Uterus (tissue), 4 donors: ENCODE data around the gene SBNO2. TPM values are rescaled to one million over a fixed set of nuclear protein-coding genes. Genes with fewer than 3 reads are reported as not detected.

Experiments
- DNase-seq, 2 donors: peaks; one replicate each; pipeline ENCODE4 v3.0.0-alpha.2; 2019 to 2020
- H3K27ac ChIP-seq, 2 donors: fragments of 200-600 bp; sonication (generic); 1 replicate in 1 of 2; 2 replicates in 1 of 2; pipeline ENCODE4 v1.5.1; 2016 to 2018
- H3K27me3 ChIP-seq, 2 donors: fragments of 200-600 bp; sonication (generic); one replicate each; pipeline ENCODE4 v1.5.1; 2018 to 2019; ENCODE audit warnings: control low read depth in 1 of 2
- H3K36me3 ChIP-seq, 2 donors: fragments of 200-600 bp; sonication (generic); one replicate each; pipeline ENCODE4 v1.5.1; 2019; ENCODE audit warnings: control low read depth in 1 of 2
- H3K4me1 ChIP-seq, 2 donors: fragments of 200-600 bp; sonication (generic); one replicate each; pipeline ENCODE4 v1.5.1; 2018 to 2019; ENCODE audit warnings: control low read depth in 1 of 2
- H3K4me3 ChIP-seq, 2 donors: fragments of 200-600 bp; sonication (generic); 1 replicate in 1 of 2; 2 replicates in 1 of 2; pipeline ENCODE4 v1.5.1; 2018 to 2019; ENCODE audit warnings: mild to moderate bottlenecking in 1 of 2
- H3K9me3 ChIP-seq, 2 donors: fragments of 200-600 bp; sonication (generic); one replicate each; pipeline ENCODE4 v1.5.1; 2019; ENCODE audit warnings: control low read depth in 1 of 2
- CTCF ChIP-seq, 4 experiments: fragments of 200-600 bp in 2 of 4; fragments of 450-650 bp in 2 of 4; sonication (generic) in 2 of 4; IDR thresholded peaks; one replicate each; pipeline ENCODE4 v1.5.1; 2016 to 2019; ENCODE audit warnings: antibody characterized with exemption in 4 of 4, mild to moderate bottlenecking in 2 of 4, moderate library complexity in 1 of 4
- POLR2A ChIP-seq, 2 donors: fragments of 450-650 bp; IDR thresholded peaks; one replicate each; pipeline ENCODE4 v1.6.1; 2016; ENCODE audit warnings: antibody characterized with exemption in 2 of 2, mild to moderate bottlenecking in 1 of 2, moderate library complexity in 1 of 2
- intact Hi-C: fragments of 100-400 bp; cut with DNase I; formaldehyde crosslinking; loops from one replicate; pipeline ENCODE4 v1.15.1; 2023; ENCODE audit warnings: low total_unique reads
- total RNA-seq, 4 donors: library from RNA; depleted of rRNA in 3 of 4; stranded (reverse); fragments of >200 nt in 3 of 4; gene quantifications; one replicate each; pipeline versions ENCODE4 v1.1.0 to v1.2.4, GENCODE V29; 2014 to 2023
- donor health status: DM: yes; HTN: yes; CAD: no.

The SBNO2 gene
- total RNA-seq, 4 donors from 2014 or later, result 4.4 to 107 (median 10.7) TPM

DNA sequence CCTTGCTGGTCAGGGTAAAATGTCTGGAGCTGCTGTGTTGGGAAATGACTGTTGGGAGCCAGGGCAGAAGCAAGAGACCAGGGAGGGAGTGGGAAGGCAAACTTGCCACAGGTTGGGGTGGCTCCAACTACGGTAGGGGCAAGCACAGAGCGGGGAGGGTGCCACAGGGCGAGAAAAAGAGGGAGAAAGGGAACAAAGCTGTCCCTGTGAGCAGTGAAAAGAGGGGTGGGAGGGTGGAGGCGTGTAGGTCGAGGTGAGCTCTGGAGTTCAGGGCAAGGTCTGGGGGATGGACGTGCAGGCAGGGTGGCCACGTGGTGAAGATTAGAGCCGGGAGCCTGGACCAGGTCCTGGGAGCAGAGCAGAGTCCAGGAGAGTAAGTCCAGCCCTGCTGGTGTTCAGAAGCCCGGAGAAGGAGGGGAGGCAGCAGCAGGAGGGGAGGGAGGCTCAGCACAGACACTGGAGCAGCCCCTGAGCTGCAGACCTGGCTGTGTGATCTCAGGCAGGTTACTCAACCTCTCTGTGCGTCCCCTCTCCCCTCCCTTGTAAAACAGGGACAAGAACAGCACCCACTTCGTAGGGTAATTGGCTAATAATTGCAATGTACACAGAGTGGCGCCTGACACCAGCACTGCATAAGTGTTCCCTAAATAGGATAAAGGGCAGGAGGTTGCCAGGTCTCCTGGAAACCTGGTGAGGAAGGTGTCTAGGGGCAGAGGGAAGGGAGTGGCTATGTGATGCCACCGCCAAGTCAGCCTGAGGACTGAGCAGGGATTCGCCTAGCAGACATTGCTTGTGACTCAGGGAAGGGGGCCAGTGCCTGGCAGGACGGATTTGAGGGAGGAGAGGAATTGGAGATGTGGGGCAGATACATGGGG lies 75.7 kb downstream of the SBNO2 start:
- no peaks in the 10 kb centered on the region for H3K9me3 ChIP-seq
- H3K4me3 ChIP-seq, result no peak overlapping the region
- no peak for TF ChIP-seq POLR2A (IDR thresholded peaks at IDR 0.05)
- TF ChIP-seq CTCF (IDR thresholded peaks at IDR 0.05), result no peak
- no peak for DNase-seq
- H3K27ac ChIP-seq, result peak overlapping the region; percentile 91
- intact Hi-C loops, result no loop called here
- no peaks in the 10 kb centered on the region for H3K27me3 ChIP-seq
- no peaks in the 10 kb centered on the region for H3K36me3 ChIP-seq
- peaks cover 16 to 18% of the 10 kb centered on the region in 2 donors for H3K4me1 ChIP-seq

DNA sequence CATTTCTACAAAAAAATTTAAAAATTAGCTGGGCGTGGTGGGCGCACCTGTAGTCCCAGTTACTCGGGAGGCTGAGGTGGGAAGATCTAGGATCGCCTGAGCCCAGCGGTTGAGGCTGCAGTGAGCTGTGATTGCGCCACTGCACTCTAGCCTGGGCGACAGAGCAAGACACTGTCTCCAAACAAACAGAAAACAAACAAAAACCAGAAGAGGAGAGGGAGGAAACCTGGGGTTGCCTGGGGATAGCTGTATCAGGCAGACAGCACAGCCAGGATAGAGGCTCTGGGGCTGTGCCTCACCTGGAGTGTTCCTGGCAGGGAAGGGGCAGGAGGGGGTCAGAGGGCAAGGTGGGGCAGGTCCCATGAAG lies 76.3 kb downstream of the SBNO2 start:
- Histone ChIP-seq H3K4me1 (peaks cover 14 to 15% of the 10 kb centered on the region in 2 donors), H3K36me3 (no peaks in the 10 kb centered on the region), H3K27ac (peak overlapping the region in 1 of 2 donors; percentile 91), H3K27me3 (no peaks in the 10 kb centered on the region), H3K9me3 (no peaks in the 10 kb centered on the region), H3K4me3 (no peak overlapping the region)
- DNase-seq, result no peak
- intact Hi-C loops, result no loop called here
- TF ChIP-seq POLR2A (IDR thresholded peaks at IDR 0.05), result no peak
- no peak for TF ChIP-seq CTCF (IDR thresholded peaks at IDR 0.05)

DNA sequence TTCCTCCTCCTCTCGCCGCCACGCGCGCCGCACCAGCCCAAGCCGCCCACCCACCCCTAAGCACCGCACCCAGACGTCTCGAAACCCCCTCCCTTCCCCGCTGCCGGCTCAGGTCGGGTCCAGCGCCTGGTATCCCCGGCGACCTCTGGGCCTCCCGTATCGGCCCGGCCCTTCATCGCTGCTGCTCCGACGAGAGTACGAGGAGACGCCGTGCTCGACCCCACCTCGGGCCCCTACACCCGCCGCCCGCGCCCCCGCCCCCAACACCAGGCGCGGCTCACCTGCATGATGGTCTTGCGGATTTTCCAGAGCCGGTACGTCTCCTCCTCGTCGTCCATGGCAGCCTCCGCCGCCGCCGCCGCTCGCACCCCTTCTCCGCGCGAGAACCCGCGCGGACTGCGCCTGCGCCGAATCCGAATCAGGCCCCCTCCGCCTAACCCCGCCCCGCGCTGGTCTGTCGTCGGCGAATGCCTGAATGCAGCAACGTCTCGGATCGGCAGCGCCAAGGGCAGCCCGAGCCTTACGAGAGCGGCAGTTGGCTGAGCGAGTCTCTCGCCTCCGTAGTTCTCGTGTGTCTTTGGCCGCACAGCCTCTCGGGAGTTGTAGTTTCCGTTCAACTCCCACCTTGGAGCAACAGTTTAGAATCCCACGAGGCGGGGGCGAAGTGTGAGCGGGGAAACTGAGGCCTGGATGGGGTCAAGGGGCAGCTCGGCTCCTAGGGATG lies 78.9 kb downstream of the SBNO2 start, which contains the start of gene POLR2E:
Gene POLR2E, minus strand, starts transcription at position 398 of the 724 bp plus-strand sequence. Its CDS starts 60 bp downstream, at position 338.
- intact Hi-C loops, result no loop called here
- H3K27me3 ChIP-seq, result no peaks in the 10 kb centered on the region
- peak within 1 kb of the TSS; percentile 91 to 95 for H3K4me3 ChIP-seq
- no peaks in the 10 kb centered on the region for H3K9me3 ChIP-seq
- peak within 1 kb of the TSS; percentile 74 to 77 for H3K27ac ChIP-seq
- peak in 1 of 4 experiments; percentile 34 for TF ChIP-seq CTCF (IDR thresholded peaks at IDR 0.05)
- peak; percentile 87 to 88 for TF ChIP-seq POLR2A (IDR thresholded peaks at IDR 0.05)
- peak; percentile 98 to 99 for DNase-seq
- H3K4me1 ChIP-seq, result peaks cover 3 to 10% of the 10 kb centered on the region in 2 donors
- no peaks in the 10 kb centered on the region for H3K36me3 ChIP-seq

DNA sequence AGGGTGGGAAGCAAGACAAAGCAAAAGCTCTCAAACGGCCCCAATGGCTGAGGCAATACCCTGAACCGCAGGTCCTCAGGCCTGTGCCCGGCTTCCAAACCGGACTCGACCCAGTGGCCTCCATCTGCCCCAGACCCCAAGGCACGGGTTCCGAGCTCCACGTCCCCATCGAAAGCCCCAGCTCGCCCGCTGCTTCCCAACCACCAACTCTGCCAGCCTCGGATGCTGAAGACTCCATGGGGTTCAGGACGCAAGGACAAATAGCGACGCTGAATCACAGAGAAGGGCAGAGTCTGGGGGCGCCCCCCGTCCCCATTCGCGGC lies 79.5 kb downstream of the SBNO2 start:
- H3K27me3 ChIP-seq, result no peaks in the 10 kb centered on the region
- intact Hi-C loops, result no loop called here
- TF ChIP-seq POLR2A (IDR thresholded peaks at IDR 0.05) (no peak), CTCF (IDR thresholded peaks at IDR 0.05) (no peak)
- H3K4me3 ChIP-seq, result peak overlapping the region; percentile 91 to 95
- H3K4me1 ChIP-seq, result peaks cover 3 to 10% of the 10 kb centered on the region in 2 donors
- H3K27ac ChIP-seq, result peak overlapping the region; percentile 74 to 77
- no peak for DNase-seq
- no peaks in the 10 kb centered on the region for H3K9me3 ChIP-seq
- H3K36me3 ChIP-seq, result no peaks in the 10 kb centered on the region
